Transverse colon (tissue), 4 donors: ENCODE measurements around the gene GLDC. TPM values are rescaled to one million over a fixed set of nuclear protein-coding genes. Genes with fewer than 3 reads are reported as not detected.

Experiments
- DNase-seq: peaks from one replicate; pipeline ENCODE4 v3.0.0-alpha.2; 2019
- H3K27ac ChIP-seq, 4 donors: fragments of 200-600 bp; sonication (generic); 2 replicates each; pipeline ENCODE4 v1.5.1; 2016 to 2018; ENCODE audit warnings: inconsistent platforms in 4 of 4
- H3K27me3 ChIP-seq: fragments of 200-600 bp; sonication (generic); 2 replicates; pipeline ENCODE4 v1.5.1; 2017; ENCODE audit warnings: inconsistent platforms
- H3K36me3 ChIP-seq, 4 donors: fragments of 200-600 bp; sonication (generic); 2 replicates each; pipeline ENCODE4 v1.5.1; 2017 to 2019; ENCODE audit warnings: inconsistent platforms in 4 of 4
- H3K4me1 ChIP-seq, 4 donors: fragments of 200-600 bp; sonication (generic); 2 replicates each; pipeline ENCODE4 v1.5.1; 2017 to 2020; ENCODE audit warnings: inconsistent platforms in 4 of 4
- H3K4me3 ChIP-seq, 4 donors: fragments of 200-600 bp; sonication (generic); 1 replicate in 1 of 4; 2 replicates in 3 of 4; pipeline versions ENCODE4 v1.5.1 to v1.6.1; 2017 to 2019; ENCODE audit warnings: inconsistent platforms in 4 of 4
- H3K9me3 ChIP-seq, 2 donors: fragments of 200-600 bp; sonication (generic); 2 replicates each; pipeline ENCODE4 v1.5.1; 2017 to 2019; ENCODE audit warnings: inconsistent platforms in 2 of 2
- EP300 ChIP-seq: sonication (generic); formaldehyde crosslinking; IDR thresholded peaks from one replicate; pipeline ENCODE4 v1.6.1; 2017; ENCODE audit warnings: antibody characterized with exemption, low read depth
- POLR2A ChIP-seq: fragments of 450-650 bp; IDR thresholded peaks from one replicate; pipeline ENCODE4 v1.6.1; 2016; ENCODE audit warnings: antibody characterized with exemption, mild to moderate bottlenecking, moderate library complexity
- POLR2AphosphoS5 ChIP-seq, 3 donors: sonication (generic); formaldehyde crosslinking; IDR thresholded peaks; one replicate each; pipeline ENCODE4 v1.6.1; 2016; ENCODE audit warnings: antibody characterized with exemption in 3 of 3
- WGBS, 2 donors: methylation state at CpG; one replicate each; pipeline ENCODE4 v1.1.5; 2018; ENCODE audit warnings: low coverage in 1 of 2; 5-methylcytosine and 5-hydroxymethylcytosine counted together
- in situ Hi-C, 4 donors: fragments of 200-750 bp; cut with MboI; loops; one replicate each; pipeline versions ENCODE4 v1.15.0 to v1.15.1; 2017; ENCODE audit warnings: low sequenced_read_pairs in 3 of 4, low pct_ligation_motif_present in 1 of 4, low pct_unique_long_range_greater_than_20kb in 1 of 4
- intact Hi-C: fragments of 100-400 bp; cut with DNase I; formaldehyde crosslinking; loops from one replicate; pipeline ENCODE4 v1.15.1; 2023; ENCODE audit warnings: low total_unique reads
- total RNA-seq, 4 donors: library from RNA; depleted of rRNA; stranded (reverse); fragments of >200 nt; gene quantifications; one replicate each; pipeline ENCODE4 v1.1.0, GENCODE V29; 2016
- TF ChIP-seq, protein P1 (sequence below), 5 experiments: fragments of 200-600 bp in 3 of 5; fragments of 450-650 bp in 2 of 5; sonication (generic) in 3 of 5; IDR thresholded peaks; 1 replicate in 2 of 5; 2 replicates in 3 of 5; pipeline ENCODE4 v1.5.1; 2016 to 2017; ENCODE audit warnings: antibody characterized with exemption in 5 of 5, inconsistent platforms in 3 of 5, mild to moderate bottlenecking in 2 of 5, moderate library complexity in 1 of 5

Gene GLDC
- total RNA-seq, 4 donors from 2014 or later, result 0.41 to 70.7 (median 2.4) TPM; not detected in 1

- Histone ChIP-seq H3K4me1 (no peaks in the 10 kb centered on the region), H3K36me3 (no peaks in the 10 kb centered on the region), H3K4me3 (no peak overlapping the region), H3K27me3 (no peaks in the 10 kb centered on the region), H3K9me3 (no peaks in the 10 kb centered on the region), H3K27ac (no peak overlapping the region)
- no peak for DNase-seq
- in situ Hi-C loops (no loop called here), intact Hi-C loops (no loop called here)
- TF ChIP-seq POLR2AphosphoS5 (IDR thresholded peaks at IDR 0.05) (no peak), EP300 (no peak), POLR2A (no peak)
- TF ChIP-seq, protein P1, sequence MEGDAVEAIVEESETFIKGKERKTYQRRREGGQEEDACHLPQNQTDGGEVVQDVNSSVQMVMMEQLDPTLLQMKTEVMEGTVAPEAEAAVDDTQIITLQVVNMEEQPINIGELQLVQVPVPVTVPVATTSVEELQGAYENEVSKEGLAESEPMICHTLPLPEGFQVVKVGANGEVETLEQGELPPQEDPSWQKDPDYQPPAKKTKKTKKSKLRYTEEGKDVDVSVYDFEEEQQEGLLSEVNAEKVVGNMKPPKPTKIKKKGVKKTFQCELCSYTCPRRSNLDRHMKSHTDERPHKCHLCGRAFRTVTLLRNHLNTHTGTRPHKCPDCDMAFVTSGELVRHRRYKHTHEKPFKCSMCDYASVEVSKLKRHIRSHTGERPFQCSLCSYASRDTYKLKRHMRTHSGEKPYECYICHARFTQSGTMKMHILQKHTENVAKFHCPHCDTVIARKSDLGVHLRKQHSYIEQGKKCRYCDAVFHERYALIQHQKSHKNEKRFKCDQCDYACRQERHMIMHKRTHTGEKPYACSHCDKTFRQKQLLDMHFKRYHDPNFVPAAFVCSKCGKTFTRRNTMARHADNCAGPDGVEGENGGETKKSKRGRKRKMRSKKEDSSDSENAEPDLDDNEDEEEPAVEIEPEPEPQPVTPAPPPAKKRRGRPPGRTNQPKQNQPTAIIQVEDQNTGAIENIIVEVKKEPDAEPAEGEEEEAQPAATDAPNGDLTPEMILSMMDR (IDR thresholded peaks at IDR 0.05), result no peak
- WGBS, 2 donors, result 80 to 86% methylated on average over 3 of the region's 3 CpGs
Observed at GRCh38 chr9:6620353-6620752, 25.2 kb downstream of the GLDC start.

- TF ChIP-seq, protein P1 (IDR thresholded peaks at IDR 0.05), result no peak
- TF ChIP-seq EP300 (no peak), POLR2A (no peak), POLR2AphosphoS5 (IDR thresholded peaks at IDR 0.05) (no peak)
- WGBS, 2 donors, result 86 to 100% methylated on average over 3 to 6 of the region's 6 CpGs
- Histone ChIP-seq H3K4me1 (no peaks in the 10 kb centered on the region), H3K4me3 (no peak overlapping the region), H3K9me3 (no peaks in the 10 kb centered on the region), H3K36me3 (no peaks in the 10 kb centered on the region), H3K27me3 (no peaks in the 10 kb centered on the region), H3K27ac (no peak overlapping the region)
- in situ Hi-C loops, result no loop called here
- DNase-seq, result no peak
- intact Hi-C loops, result no loop called here
Observed at GRCh38 chr9:6619909-6620308, 25.6 kb downstream of the GLDC start.

DNA sequence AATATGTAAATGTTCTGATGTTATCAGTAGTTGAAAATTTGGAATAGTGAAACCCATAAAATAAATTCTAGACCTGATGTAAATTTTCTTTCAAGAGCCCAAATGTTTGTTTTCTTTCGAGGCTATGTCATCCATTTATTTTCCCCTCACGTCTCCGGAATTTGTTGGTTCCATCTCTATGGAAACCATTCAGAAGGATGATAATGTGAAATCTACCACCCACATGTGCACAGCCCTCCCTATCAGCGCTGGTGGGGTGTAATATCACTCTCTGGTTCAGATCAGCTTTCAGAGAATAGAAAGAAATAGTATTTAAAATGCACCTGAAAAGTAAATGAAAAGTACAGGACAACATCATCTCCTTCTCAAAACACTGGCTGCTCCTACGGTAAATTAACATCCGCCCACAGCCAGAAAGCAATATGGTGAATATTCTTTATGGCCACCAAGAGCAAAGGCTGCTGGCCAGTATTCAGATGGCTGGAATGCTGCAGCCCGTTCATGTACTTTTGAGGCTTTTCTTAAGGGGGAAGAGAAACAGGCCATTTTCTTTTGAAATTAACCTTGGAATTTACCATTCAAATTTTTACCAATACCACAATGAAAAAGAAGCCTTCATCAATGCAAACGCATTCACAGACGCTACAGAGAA, 28.5 kb downstream of the GLDC start:
- Histone ChIP-seq H3K4me3 (no peak overlapping the region), H3K9me3 (no peaks in the 10 kb centered on the region), H3K36me3 (no peaks in the 10 kb centered on the region), H3K27me3 (no peaks in the 10 kb centered on the region), H3K4me1 (no peaks in the 10 kb centered on the region), H3K27ac (no peak overlapping the region)
- in situ Hi-C loops (no loop called here), intact Hi-C loops (no loop called here)
- 69 to 81% methylated on average over 7 to 9 of the region's 9 CpGs for WGBS, 2 donors
- DNase-seq, result no peak
- no peak for TF ChIP-seq POLR2AphosphoS5 (IDR thresholded peaks at IDR 0.05)
- no peak for TF ChIP-seq EP300
- TF ChIP-seq POLR2A, result no peak
- TF ChIP-seq, protein P1 (IDR thresholded peaks at IDR 0.05), result no peak

DNA sequence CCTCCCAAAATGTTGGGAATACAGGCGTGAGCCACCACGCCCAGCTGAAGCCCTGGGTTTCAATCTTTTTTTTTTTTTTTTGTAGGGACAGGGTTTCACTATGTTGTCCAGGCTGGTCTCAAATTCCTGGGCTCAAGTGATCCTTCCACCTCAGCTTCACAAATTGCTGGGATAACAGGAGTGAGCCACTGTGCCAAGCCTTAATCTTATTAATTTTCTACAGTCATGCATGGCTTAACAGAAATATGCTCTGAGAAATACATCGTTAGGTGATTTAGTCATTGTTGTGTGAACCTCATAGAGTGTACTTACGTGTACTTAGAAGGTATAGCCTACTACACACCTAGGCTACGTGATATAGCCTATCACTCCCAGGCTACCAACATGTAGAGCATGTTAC, 31.0 kb downstream of the GLDC start:
- in situ Hi-C loops, result no loop called here
- DNase-seq, result no peak

GRCh38 chr9:6611865-6612264, 33.7 kb downstream of the GLDC start:
- Histone ChIP-seq H3K4me1 (no peaks in the 10 kb centered on the region), H3K27me3 (no peaks in the 10 kb centered on the region), H3K27ac (no peak overlapping the region), H3K36me3 (no peaks in the 10 kb centered on the region), H3K9me3 (no peaks in the 10 kb centered on the region), H3K4me3 (no peak overlapping the region)
- no peak for DNase-seq
- no peak for TF ChIP-seq POLR2AphosphoS5 (IDR thresholded peaks at IDR 0.05)
- TF ChIP-seq, protein P1 (IDR thresholded peaks at IDR 0.05), result no peak
- TF ChIP-seq POLR2A, result no peak
- TF ChIP-seq EP300, result no peak
- 20 to 61% methylated on average over 1 of the region's 1 CpG for WGBS, 2 donors
- in situ Hi-C loops, result no loop called here
- intact Hi-C loops, result no loop called here

More for the DNA sequence above, 31.0 kb downstream of the GLDC start:
- H3K4me1 ChIP-seq, result no peaks in the 10 kb centered on the region
- no peak overlapping the region for H3K4me3 ChIP-seq
- no peaks in the 10 kb centered on the region for H3K36me3 ChIP-seq
- whole genome bisulfite sequencing, 2 donors, result 89 to 96% methylated on average over 3 to 5 of the region's 5 CpGs
- no peaks in the 10 kb centered on the region for H3K27me3 ChIP-seq
- H3K9me3 ChIP-seq, result no peaks in the 10 kb centered on the region
- TF ChIP-seq POLR2AphosphoS5 (IDR thresholded peaks at IDR 0.05), result no peak
- intact Hi-C loops, result no loop called here
- no peak overlapping the region for H3K27ac ChIP-seq
